ENCODE data around the gene MEOX1.

MEOX1 gene

GRCh38 chr17:43595466-43595865 lies 66.3 kb downstream of the MEOX1 start:
- DNase-seq (ENCODE audit: extremely low read depth in 1 of 2, low read depth in 1 of 2): no peak

- no peak for DNase-seq (ENCODE audit: extremely low read depth in 1 of 2, low read depth in 1 of 2)
Observed at GRCh38 chr17:43591779-43592562, 69.8 kb downstream of the MEOX1 start.

GRCh38 chr17:43591001-43591400 lies 70.7 kb downstream of the MEOX1 start:
- DNase-seq (ENCODE audit: extremely low read depth in 1 of 2, low read depth in 1 of 2): no peak
